HG03469 (cell line): ENCODE data around the gene PIP5K1C.

Experiments
- ATAC-seq: cut with Tn5 transposase; IDR thresholded peaks from one replicate; pipeline ENCODE4 v1.9.1; 2021; ENCODE audit warnings: mild to moderate bottlenecking, moderate library complexity, moderate number of reproducible peaks; ENCODE audit not compliant: unreplicated experiment

PIP5K1C gene

DNA sequence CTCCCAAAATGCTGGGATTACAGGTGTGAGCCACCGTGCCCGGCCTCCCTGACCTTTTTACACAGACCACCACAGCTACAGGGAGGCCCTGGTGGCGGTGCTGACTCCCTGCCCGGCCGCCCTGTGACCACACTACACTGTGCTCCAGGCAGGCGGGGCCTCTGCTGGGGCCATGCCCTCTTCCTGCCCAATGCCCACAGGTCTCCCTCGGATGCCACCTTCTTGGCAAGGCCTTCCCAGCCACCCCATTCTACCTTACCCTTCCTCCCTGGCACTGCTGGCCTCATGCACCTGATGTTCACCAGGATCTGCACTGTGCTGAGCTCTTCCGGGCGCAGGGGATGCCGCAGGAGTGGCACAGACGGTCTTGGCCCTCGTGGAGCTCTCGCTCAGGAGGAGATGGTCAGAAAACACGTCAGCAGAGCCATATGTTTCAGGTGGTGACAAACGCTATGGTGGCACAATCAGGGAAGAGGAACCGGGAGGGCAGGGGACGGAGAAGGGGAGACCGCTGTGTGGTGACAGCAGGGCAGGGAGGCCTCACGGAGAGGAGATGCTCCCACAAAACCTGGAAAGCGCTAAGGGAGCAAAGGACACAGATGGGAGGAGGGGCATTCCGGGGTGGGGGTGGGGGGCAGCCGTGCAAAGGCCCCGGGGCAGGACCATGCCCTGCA lies 4.1 kb downstream of the PIP5K1C start:
- ATAC-seq: no peak

DNA sequence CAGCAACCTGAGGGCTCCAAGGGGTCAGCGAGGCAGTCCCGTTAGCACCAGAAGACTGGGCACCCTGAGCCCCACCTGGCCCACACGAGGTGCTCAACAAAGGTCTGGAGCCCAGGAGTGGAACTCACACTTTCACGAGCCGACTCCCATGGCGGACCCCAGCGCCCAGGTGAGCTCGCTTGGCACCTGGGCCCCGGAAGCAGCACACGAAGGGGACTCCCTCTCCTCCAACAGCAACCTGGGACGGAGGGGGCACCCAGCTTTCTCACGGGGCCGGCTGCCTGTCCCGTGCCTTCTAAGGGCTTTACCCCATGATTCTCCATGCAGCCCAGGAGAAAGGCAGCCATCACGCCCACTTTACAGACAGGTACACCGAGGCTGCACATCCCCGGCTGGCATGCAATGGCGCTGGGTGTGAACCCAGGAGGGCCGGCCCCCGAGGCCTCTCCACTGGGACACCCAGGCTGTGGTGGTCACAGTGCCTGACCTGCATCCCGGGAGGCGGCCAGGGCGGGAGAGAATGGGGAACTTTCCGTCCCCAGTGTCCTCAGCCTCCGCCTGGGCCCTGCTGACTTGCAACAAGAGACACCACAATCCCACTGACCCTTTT lies 5.0 kb downstream of the PIP5K1C start:
- ATAC-seq: no peak

DNA sequence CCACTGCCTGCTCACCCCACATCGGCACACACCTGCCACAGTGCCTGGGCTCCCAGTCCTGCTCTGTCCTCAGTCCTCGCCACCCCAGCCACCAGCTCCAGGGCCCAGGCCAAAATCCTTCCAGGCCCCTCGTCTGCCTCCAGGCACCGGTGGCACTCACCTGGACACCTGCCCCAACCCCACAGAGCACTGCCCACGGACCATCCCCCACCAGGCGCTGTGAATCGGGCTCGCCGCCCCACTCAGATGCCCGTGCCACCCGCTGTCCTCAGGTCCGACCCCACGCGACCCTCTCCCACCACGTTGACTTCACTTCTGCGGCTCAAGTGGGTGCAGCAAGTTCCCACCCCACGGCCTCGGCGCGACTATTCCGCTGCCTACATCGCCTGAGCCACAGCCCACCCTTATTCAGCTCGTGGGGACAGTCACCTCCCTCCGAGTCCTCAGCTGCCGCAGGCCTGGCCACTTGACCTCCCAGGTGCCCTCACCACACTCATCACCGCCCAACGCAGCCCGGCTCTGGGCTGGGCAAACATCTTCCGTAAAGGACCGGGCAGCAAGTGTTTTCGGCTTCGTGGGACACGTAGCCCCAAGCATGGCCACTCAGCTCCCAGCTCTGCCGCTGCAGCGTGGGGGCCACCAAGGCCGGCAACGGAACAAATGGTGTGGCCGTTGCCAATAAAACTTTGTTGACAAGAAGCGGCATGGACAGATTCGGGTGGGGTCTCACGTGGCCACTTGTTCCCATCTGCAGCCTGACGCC lies 5.7 kb downstream of the PIP5K1C start:
- ATAC-seq: no peak

DNA sequence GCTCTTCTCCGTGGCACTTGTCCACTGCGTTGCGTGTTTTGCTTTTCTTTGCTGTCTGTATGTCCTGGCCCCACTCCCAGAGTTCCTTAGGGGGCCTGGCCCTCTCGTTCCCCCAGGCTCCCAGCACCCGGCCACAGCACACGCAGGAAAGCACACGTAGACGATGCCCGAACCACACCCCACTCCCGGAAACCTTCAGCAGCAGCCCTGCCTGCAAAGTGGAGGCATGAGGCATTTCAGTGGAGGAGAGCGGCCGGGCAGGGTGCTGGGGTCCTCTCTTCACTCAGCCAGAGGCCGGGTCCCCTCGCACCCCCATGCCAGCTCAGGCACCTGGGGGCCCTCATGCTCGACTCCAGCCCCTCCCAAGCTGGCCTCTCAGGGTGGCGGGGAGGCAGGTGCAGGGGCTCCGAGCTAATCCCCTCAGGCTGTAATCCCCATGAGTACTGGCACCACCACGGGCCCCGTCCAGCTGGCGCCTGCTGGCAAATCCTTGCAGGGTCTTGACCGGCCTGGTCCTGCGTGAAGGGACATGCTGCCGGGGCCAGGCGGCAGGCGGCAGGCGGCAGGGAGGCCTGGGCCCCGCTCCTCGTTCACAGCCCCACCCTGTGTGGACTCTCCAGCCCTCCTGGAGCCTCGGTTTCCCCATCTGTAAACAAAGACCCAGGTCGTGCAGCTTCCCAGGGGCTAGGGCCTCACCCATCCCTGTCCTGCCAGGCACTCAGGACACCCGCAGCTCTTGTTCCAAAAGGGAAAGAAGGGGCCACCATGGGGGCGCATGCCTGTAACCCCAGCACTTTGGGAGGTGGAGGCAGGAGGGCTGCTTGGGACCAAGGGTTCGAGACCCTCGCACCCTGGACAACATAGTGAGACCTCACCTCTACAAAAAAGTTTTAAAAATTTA lies 7.0 kb downstream of the PIP5K1C start:
- no peak for ATAC-seq

DNA sequence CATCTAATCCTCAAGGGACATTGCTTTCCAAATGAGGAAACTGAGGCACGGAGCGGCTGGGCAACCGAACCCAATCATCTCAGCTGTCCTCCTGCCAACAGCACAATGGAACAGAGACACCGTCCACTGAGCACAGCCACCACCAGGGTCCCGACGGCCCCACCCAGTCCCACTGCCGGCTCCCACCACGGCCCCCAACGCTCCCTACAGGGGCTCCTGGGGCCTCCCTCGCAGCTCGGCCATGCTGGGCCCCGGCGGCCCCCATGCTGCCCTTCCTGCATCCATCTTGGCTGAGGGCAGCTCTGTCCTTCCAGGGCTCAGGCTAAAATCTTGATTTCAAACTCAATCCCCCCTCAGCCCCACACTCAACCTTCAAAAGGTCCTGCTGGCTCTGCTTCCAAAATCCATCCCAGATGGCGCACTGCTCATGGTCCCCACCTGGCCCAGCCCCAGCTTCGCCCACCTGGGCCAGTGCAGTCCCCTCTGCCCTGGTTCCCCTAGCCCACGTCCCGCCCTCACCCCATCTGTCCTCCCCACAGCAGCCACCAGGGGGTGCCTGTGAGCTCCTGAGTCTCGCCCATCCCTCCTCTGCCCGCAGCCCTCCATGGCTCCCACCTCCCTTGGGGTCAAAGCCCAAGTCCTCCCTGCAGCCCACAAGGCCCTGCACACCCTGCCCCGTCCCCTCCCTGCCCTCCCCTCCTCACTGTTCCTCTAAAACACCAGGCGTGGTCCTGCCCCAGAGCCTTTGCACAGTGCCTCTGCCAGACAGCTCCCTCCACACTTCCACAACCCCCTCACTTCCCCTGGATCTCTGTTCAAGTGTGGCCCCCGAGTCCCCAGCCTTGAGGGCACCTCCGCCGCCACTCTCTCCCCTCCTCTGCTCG lies 7.9 kb downstream of the PIP5K1C start:
- ATAC-seq: no peak

DNA sequence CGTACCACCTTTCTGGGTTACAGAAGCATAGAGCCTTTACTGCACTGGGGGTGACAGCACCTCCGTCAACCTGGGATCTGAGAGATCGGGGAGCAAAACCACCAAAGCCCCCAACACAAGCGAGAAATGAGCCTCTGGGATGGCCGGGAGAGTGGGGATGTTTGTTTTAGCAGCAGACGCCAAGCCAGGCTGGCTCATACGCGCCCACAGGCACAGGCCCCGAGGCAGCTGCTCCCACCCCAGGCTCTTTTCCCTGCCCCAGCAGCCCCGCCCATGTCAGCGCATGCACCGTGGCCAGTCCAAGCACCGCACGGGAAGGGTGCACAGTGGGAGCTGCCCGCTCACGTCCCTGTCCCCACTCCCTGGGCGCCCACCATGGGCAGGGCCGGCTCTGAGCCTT lies 8.5 kb downstream of the PIP5K1C start:
- no peak for ATAC-seq

DNA sequence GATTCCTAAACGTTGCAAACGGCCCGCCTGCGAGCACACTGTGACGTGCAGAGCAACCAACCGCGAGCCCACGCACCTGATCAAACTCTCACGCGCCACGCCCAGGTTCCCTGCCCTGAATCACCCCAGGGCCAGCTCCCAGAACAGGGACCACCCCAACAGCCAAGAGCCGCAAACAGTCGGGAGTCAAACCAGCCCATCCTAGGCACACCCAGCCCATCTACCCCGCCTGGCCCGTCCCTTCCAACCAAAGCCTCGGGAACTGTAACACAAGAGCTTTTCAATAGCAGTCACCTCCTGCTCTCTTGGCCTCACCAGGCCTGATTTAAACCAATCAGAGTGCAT lies 8.9 kb downstream of the PIP5K1C start:
- ATAC-seq: no peak

DNA sequence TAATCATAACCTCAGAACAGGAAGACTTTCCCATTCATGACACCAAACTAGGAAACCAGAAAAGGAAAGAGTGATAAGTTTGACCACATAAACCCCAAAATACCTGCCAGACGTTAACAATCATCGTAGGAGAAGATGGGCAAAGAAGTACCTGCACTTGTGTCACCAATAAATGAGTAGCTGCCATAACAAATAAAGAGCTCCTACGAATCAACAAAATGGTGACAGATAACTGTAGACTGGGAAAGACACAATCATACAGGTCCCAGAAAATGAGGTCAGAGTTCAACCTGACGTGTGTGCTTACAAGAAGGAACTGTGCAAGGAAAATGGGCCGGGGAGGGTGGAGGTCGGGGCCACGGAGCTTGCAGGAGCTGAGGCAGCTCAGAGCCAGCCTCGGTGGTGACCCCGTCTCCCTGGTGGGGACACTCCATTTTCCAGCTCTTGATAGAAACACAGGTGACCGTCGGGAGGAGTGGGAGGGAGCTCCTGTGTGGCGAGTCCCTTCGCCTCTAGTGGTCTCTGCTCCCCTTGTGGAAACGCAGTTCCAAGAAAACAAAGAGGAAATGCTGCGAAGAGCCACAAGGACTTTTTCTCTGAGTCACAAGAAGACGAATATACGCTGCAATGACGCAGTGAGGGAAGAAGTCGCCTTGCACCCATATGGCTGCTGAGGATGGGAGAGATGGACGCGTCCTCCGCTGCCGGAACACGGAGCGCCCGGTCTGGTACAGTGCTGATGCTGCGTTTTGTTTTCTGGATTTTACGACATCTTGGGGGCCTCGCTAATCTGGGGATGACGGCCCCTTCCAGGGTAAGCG lies 9.5 kb downstream of the PIP5K1C start:
- no peak for ATAC-seq

DNA sequence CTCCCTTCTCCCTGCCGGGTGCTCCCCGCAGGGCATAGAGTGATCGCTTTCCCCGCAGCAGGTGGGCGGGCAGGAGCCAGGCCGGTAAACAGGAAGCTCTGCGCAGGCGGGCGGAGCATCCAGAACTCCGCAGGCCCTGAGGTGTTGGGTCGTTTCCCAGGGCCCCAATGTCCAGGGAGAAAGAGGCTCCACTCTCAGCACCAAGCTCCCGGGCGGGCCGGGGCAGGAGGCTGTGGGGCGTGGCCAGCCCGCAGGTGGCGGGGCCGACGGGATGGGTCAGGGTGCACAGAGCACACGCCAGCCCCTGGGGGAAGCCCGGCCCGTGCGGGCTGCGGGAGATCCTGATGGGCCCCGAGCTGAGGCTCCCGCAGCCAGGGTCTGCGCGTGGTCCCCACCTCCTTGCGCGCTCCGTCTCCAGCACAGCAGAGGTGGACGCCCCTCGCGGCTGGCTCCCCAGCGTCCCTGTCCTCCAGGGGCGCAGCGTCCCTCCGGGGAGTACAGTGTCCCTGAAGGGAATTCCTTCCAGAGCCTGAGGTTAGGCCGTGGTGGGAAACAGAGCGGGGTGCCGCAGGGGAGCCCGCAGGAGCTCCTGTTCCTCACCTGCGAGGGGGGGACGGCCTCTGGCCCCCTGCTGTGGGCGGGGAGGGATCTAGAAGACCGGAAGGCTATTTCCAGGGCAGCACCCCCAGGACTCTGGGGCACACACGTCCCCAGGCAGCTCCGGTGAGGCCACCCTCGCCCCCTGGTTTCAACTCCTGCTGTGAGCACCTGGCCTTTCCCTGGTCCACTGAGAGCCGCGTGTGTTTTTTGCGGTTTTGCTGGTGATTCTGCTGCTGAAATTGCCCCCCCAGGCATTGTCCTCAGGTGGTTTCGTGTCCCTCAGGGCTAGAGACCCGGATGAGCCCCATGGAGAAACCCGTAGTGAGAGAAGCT lies 12.2 kb downstream of the PIP5K1C start:
- no peak for ATAC-seq

DNA sequence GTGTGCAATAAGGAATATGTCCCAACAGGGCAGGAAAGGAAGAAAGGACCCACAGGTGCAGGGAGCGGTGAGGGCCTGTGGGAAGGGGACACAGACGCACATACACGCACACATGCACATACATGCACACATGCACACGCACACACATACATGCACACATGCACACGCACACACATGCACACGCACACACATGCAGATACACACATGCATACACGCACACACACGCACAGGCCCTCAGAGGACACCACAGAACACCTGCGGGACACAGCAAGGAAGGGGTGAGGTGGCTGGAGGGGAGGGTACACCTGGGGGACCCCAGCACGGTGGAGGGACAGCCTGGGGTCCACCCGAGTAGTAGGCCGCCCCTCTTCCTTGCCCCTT lies 12.9 kb downstream of the PIP5K1C start:
- ATAC-seq: no peak

DNA sequence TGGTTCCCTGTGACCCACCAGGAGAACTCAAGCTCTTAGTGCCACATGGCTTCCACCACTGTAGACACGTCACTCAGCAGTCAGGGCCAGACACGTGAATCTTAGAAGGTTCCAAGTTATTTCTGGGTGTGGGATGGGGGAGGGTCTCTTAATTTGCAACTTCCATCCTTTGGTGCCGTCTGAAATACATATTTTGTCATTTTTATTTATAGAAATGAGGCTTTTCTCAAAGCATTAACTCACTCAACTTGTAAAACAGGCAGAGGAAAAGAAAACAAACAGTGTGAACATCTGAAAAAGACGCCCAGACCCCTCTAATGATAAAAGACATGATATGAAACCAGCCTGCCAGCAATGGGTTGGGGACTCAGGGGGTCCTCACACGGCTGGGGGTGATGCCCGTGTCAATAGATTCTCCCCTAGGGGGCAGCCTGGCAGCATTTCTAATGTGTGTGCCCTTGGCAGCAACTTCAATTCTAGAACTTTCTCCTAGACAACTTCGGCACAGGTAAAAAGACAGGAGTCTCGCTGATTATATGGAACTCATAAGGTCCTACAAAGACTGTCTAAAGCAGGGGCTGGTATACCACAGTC lies 15.4 kb downstream of the PIP5K1C start:
- no peak for ATAC-seq

DNA sequence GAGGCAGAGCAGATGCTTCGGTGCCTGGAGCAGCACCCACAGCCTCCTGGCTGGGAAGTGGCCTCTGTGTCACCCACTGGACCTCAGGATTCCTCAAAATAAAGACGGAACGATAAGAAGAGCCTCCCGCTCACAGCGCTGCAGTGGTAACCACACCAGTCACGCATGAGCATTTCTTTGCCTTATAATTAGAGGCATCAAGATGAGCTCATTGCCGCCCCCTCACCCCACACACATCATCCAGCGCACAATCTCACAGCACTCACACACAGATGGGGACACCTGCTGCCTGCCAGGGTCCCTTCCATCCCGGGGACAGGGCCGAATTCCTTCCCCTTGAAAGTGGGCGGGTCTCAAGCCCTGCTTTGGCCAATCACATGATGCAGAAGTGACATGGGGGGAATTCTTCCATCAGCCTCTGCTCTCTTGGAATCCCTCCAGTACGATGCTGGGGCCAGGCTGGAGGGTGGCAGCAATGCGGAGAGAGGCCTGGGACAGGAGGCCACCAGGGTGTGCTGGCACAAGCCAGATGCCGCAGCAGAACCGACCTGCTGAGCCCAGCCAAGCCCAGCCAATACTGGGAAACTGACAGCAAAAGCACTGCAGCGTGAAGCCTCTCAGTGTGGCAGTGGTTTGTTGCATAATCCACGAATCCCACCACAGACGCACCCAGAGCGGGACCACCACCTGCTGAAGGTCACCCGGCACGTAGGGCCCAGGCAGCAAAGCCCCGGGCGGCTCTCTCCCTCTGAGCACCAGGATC lies 16.0 kb downstream of the PIP5K1C start:
- ATAC-seq: no peak

DNA sequence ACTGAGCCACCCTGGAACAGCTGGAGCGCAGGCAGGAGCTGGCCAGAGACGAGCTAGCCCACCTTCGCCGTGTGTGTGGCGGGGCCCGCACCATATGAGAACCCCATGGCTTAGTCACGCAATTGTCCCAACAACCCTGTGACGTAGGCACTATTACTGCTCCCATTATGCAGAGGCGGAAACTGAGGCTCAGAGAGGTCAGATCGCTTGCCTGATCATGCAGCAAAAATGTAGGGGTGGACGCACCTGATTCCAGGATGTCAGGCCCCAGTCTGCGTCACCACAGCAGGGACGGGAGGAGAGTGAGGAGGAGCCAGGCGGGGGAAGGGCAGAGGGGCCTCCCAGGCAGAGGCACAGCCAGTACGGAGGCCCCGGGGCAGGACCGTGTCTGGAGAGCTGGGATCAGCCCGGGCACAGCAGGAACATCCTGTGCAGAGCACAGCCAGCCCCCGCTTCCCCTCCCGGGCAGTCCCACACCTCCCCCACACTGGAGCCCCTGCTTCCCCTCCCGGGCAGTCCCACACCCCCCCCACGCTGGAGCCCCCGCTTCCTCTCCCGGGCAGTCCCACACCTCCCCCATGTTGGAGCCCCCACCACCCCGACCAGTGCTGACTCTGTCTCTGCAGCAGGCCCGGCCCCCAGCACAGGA lies 16.7 kb downstream of the PIP5K1C start:
- no peak for ATAC-seq

DNA sequence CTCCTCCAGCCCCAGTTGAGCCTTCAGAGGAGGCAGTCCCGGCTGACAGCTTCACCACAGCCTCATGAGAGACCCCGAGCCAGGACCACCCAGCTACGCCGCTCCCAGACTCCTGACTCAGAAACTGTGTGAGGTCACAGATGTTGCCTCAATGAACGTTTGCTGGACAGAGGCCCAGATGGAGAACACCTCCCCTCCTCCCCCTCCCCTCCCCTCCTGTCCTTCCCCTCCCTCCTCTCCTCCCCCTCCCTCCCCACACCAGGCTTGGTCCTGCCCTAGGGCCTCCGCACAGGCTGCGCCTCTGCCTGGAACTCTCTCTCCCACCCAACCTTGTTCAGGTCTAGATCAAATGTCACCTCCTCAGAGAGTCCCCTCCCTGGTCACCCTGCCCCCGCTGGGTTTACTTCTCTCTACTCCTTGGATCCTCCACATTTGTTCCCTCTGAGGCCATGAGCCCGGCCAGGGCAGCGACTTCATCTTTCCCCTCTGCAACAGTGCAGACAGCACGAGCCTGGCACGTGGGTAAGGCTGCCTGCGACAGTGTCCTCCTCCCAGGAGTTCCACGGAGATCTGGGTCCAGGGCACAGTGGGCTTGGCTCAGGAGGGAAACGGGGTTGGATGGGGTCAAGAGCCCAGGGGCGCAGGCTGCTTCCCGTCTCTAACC lies 17.4 kb downstream of the PIP5K1C start:
- ATAC-seq: no peak

DNA sequence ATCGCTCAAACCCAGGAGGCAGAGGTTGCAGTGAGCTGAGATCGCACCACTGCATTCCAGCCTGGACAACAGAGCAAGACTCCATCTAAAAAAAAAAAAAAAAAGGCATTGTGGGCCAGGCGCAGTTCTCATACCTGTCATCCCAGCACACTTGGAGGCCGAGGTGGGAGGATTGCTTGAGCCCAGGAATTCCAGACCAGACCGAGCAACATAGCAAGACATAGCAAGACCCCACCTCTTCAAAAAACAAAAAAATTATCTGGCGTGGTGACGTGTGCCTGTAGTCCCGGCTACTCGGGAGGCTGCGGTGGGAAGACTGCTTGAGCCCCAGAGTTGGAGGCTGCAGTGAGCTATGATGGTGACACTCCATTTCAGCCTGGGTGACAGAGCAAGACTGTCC lies 18.0 kb downstream of the PIP5K1C start:
- no peak for ATAC-seq

DNA sequence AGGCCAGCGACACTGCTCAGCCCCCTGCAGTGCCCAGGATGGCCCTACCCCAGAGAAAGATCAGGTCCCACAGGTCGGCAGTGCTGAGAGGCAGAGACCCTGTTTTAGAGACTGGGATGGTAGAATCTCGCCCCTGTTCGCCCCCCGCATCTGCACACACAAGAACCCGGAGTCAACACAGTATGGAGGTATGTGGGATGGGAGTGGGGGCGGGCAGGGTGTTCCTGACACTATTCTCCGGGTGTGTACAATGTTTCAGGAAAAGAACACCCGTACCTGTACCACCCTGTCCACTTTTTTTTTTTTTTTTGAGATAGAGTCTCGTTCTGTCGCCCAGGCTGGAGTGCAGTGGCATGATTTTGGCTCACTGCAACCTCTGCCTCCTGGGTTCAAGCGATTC lies 19.3 kb downstream of the PIP5K1C start:
- ATAC-seq: no peak
